ENCODE data around the gene GSTA1.

DNA sequence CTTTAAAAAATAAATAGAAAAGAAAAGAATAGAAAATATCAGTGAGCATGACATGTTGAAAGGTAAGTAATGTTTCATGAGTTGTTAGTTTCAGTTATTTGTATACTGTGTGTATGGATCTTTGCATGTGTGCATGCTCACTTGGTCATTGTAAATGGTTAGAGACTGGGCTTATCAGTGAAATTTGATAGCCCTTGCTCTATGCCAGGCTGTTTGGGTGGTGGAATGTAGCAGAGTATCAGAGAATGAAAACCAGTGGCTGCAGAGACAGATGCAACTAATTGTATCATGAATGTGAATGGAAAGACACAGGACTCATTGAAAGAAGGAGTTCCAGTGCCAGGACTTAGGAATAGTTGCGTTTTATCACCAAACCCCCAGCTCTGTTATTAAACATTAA is 44.5 kb downstream of the GSTA1 start:
- TF ChIP-seq, protein P1, sequence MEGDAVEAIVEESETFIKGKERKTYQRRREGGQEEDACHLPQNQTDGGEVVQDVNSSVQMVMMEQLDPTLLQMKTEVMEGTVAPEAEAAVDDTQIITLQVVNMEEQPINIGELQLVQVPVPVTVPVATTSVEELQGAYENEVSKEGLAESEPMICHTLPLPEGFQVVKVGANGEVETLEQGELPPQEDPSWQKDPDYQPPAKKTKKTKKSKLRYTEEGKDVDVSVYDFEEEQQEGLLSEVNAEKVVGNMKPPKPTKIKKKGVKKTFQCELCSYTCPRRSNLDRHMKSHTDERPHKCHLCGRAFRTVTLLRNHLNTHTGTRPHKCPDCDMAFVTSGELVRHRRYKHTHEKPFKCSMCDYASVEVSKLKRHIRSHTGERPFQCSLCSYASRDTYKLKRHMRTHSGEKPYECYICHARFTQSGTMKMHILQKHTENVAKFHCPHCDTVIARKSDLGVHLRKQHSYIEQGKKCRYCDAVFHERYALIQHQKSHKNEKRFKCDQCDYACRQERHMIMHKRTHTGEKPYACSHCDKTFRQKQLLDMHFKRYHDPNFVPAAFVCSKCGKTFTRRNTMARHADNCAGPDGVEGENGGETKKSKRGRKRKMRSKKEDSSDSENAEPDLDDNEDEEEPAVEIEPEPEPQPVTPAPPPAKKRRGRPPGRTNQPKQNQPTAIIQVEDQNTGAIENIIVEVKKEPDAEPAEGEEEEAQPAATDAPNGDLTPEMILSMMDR (IDR thresholded peaks at IDR 0.05 in 8 of 11, conservative IDR thresholded peaks at IDR 0.05 in 3 of 11), result no peak
- TF ChIP-seq POLR2A (IDR thresholded peaks at IDR 0.05), result no peak
- TF ChIP-seq POLR2AphosphoS5 (IDR thresholded peaks at IDR 0.05), result no peak

Data from spleen (tissue), 7 donors.